GM13977 (cell line): Measurements from ENCODE around the gene REEP5.
"Not testable (repeated sequence)": the region's sequence is repeated elsewhere in the genome, so short reads cannot be mapped to it uniquely, and the experiment has no call there.

Source experiments
- DNase-seq: peaks from one replicate; pipeline ENCODE4 v3.0.0; 2012; ENCODE audit warnings: low spot score
- CTCF ChIP-seq: IDR thresholded peaks from 2 replicates; pipeline ENCODE4 v1.5.1; 2012; ENCODE audit warnings: mild to moderate bottlenecking, control low read depth; ENCODE audit not compliant: insufficient read depth; ENCODE audit errors: extremely low read depth, missing control alignments
- in situ Hi-C: fragments of 300-500 bp; cut with MboI; formaldehyde crosslinking; loops from one replicate; pipeline ENCODE4 v1.12.0; 2022; ENCODE audit warnings: low sequenced_read_pairs, low pct_unique_long_range_greater_than_20kb, mixed read lengths, inconsistent platforms; ENCODE audit not compliant: unreplicated experiment

The REEP5 gene

GRCh38 chr5:112895682-112896081, 26.3 kb downstream of the REEP5 start:
- in situ Hi-C loops = no loop called here
- no peak for TF ChIP-seq CTCF
- no peak for DNase-seq

- in situ Hi-C loops = no loop called here
- TF ChIP-seq CTCF = no peak
- DNase-seq = no peak
Observed at GRCh38 chr5:112892776-112893175, 29.3 kb downstream of the REEP5 start.

GRCh38 chr5:112892066-112892465, 30.0 kb downstream of the REEP5 start:
- in situ Hi-C loops, DNase-seq: not testable (repeated sequence)

- in situ Hi-C loops = no loop called here
- DNase-seq = no peak
Observed at GRCh38 chr5:112886975-112887374, 35.1 kb downstream of the REEP5 start.

GRCh38 chr5:112885001-112885400, 37.0 kb downstream of the REEP5 start:
- no peak for DNase-seq
- in situ Hi-C loops = no loop called here
- no peak for TF ChIP-seq CTCF

More at GRCh38 chr5:112886975-112887374, 35.1 kb downstream of the REEP5 start:
- no peak for TF ChIP-seq CTCF

GRCh38 chr5:112883192-112883591, 38.8 kb downstream of the REEP5 start:
- in situ Hi-C loops = no loop called here
- TF ChIP-seq CTCF = no peak
- no peak for DNase-seq

- in situ Hi-C loops = no loop called here
- DNase-seq = no peak
- no peak for TF ChIP-seq CTCF
Observed at GRCh38 chr5:112880219-112880964, 41.6 kb downstream of the REEP5 start.
